ENCODE measurements around the gene NRG4.
"Not testable (repeated sequence)": the region's sequence is repeated elsewhere in the genome, so short reads cannot be mapped to it uniquely, and the experiment has no call there.

NRG4 gene

GRCh38 chr15:75927601-75928000 lies 84.6 kb downstream of the NRG4 start:
- no peak for DNase-seq (ENCODE audit: low spot score)

GRCh38 chr15:75926931-75927330 lies 85.3 kb downstream of the NRG4 start:
- no peak for DNase-seq (ENCODE audit: low spot score)

GRCh38 chr15:75925440-75925839 lies 86.8 kb downstream of the NRG4 start:
- no peak for DNase-seq (ENCODE audit: low spot score)

- no peak for DNase-seq (ENCODE audit: low spot score)
Observed at GRCh38 chr15:75924576-75924975, 87.6 kb downstream of the NRG4 start.

GRCh38 chr15:75923756-75924155 lies 88.5 kb downstream of the NRG4 start:
- no peak for DNase-seq (ENCODE audit: low spot score)

- peak; percentile 63 for DNase-seq (ENCODE audit: low spot score)
Observed at GRCh38 chr15:75921732-75922703, 90.2 kb downstream of the NRG4 start.

GRCh38 chr15:75920079-75920478 lies 92.1 kb downstream of the NRG4 start:
- DNase-seq (ENCODE audit: low spot score), result no peak

- no peak for DNase-seq (ENCODE audit: low spot score)
Observed at GRCh38 chr15:75918135-75918534, 94.1 kb downstream of the NRG4 start.

- DNase-seq (ENCODE audit: low spot score), result no peak
Observed at GRCh38 chr15:75916978-75917377, 95.2 kb downstream of the NRG4 start.

- DNase-seq (ENCODE audit: low spot score), result not testable (repeated sequence)
Observed at GRCh38 chr15:75910355-75910754, 101.9 kb downstream of the NRG4 start.

GRCh38 chr15:75905231-75905630 lies 107.0 kb downstream of the NRG4 start:
- no peak for DNase-seq (ENCODE audit: low spot score)

GRCh38 chr15:75903331-75904239 lies 108.6 kb downstream of the NRG4 start, which contains the start of gene FBXO22:
Gene FBXO22, plus strand, starts transcription at chr15:75903878. Its CDS starts 86 bp downstream, at chr15:75903964.
- peak; percentile 87 for DNase-seq (ENCODE audit: low spot score)

- peak; percentile 76 for DNase-seq (ENCODE audit: low spot score)
Observed at GRCh38 chr15:75902129-75902557, 110.1 kb downstream of the NRG4 start.

GRCh38 chr15:75900577-75900976 lies 111.6 kb downstream of the NRG4 start:
- DNase-seq (ENCODE audit: low spot score), result no peak

- no peak for DNase-seq (ENCODE audit: low spot score)
Observed at GRCh38 chr15:75895731-75896130, 116.5 kb downstream of the NRG4 start.

GRCh38 chr15:75891895-75892294 lies 120.3 kb downstream of the NRG4 start:
- DNase-seq (ENCODE audit: low spot score), result no peak

Small RNA genes lying within 50 kb of the gene (small RNA-seq; reads per million reads assigned to genes)
- 0 reads per million in 2 experiments for gene RN7SL510P

Data from SK-N-DZ (cell line).